Natural killer cell (primary cell): ENCODE results near the gene NEDD9. TPM values are rescaled to one million over a fixed set of nuclear protein-coding genes. Genes with fewer than 3 reads are reported as not detected.
A peak's percentile ranks its signal among the peaks of the same experiment; 100 is the strongest.

Source experiments
- ATAC-seq, 3 donors: fragments of 150-1000 bp in 2 of 3; fragments of 200-7000 bp in 1 of 3; cut with Tn5 transposase; 1 replicate in 1 of 3; 2 replicates in 2 of 3; pipeline ENCODE4 v1.10.0; 2021; ENCODE audit warnings: mild to moderate bottlenecking in 2 of 3, moderate library complexity in 2 of 3
- DNase-seq, 2 donors: peaks; one replicate each; pipeline versions ENCODE4 v3.0.0 to v3.0.0-alpha.2; 2013 to 2021; ENCODE audit warnings: mixed read lengths in 1 of 2
- H3K27ac ChIP-seq: one replicate; pipeline ENCODE4 v1.5.1; 2013; ENCODE audit warnings: mild to moderate bottlenecking, low read length
- H3K27me3 ChIP-seq: one replicate; pipeline ENCODE4 v1.6.1; 2013; ENCODE audit warnings: low read length; ENCODE audit not compliant: control insufficient read depth, insufficient read depth
- H3K36me3 ChIP-seq: one replicate; pipeline ENCODE4 v1.6.1; 2013; ENCODE audit warnings: low read length; ENCODE audit not compliant: control insufficient read depth, insufficient read depth
- H3K4me1 ChIP-seq: one replicate; pipeline ENCODE4 v1.6.1; 2013; ENCODE audit warnings: low read length; ENCODE audit not compliant: control insufficient read depth, insufficient read depth
- H3K4me3 ChIP-seq: one replicate; pipeline ENCODE4 v1.5.1; 2013; ENCODE audit warnings: low read length
- H3K9me3 ChIP-seq: one replicate; pipeline ENCODE4 v1.6.1; 2013; ENCODE audit warnings: low read length; ENCODE audit not compliant: control insufficient read depth, insufficient read depth
- H3K27ac Mint-ChIP-seq, 2 donors: one replicate each; pipeline ENCODE4 v1.8.0; 2022; ENCODE audit warnings: mild to moderate bottlenecking in 2 of 2, mixed read lengths in 2 of 2, moderate library complexity in 1 of 2
- H3K27me3 Mint-ChIP-seq, 2 donors: one replicate each; pipeline ENCODE4 v1.8.0; 2022; ENCODE audit warnings: low read depth in 2 of 2, mixed read lengths in 2 of 2
- H3K36me3 Mint-ChIP-seq: one replicate; pipeline ENCODE4 v1.8.0; 2022; ENCODE audit warnings: mixed read lengths
- H3K4me1 Mint-ChIP-seq, 2 donors: one replicate each; pipeline ENCODE4 v1.8.0; 2022; ENCODE audit warnings: mixed read lengths in 2 of 2
- H3K4me3 Mint-ChIP-seq: one replicate; pipeline ENCODE4 v1.8.0; 2022; ENCODE audit warnings: mild to moderate bottlenecking, moderate library complexity, mixed read lengths
- H3K9me3 Mint-ChIP-seq, 2 donors: one replicate each; pipeline ENCODE4 v1.8.0; 2022; ENCODE audit warnings: mixed read lengths in 2 of 2
- WGBS: methylation state at CpG from one replicate; pipeline ENCODE4 v1.1.7; 2013; ENCODE audit warnings: missing lambda C conversion rate; ENCODE audit not compliant: insufficient coverage; 5-methylcytosine and 5-hydroxymethylcytosine counted together
- intact Hi-C: fragments of 100-400 bp; cut with micrococcal nuclease; formaldehyde crosslinking; loops from one replicate; pipeline ENCODE4 v1.14.2; 2022
- total RNA-seq, 4 donors: library from RNA; stranded (reverse); fragments of 120-200 nt in 1 of 4; gene quantifications; one replicate each; pipeline versions ENCODE4 v1.2.3 to v1.2.4, GENCODE V29; 2013 to 2022
- TF ChIP-seq, protein P1 (sequence below): fragments of 200-600 bp; IDR thresholded peaks from one replicate; pipeline ENCODE4 v1.8.0; 2022; ENCODE audit warnings: antibody characterized with exemption

The NEDD9 gene, protein sequence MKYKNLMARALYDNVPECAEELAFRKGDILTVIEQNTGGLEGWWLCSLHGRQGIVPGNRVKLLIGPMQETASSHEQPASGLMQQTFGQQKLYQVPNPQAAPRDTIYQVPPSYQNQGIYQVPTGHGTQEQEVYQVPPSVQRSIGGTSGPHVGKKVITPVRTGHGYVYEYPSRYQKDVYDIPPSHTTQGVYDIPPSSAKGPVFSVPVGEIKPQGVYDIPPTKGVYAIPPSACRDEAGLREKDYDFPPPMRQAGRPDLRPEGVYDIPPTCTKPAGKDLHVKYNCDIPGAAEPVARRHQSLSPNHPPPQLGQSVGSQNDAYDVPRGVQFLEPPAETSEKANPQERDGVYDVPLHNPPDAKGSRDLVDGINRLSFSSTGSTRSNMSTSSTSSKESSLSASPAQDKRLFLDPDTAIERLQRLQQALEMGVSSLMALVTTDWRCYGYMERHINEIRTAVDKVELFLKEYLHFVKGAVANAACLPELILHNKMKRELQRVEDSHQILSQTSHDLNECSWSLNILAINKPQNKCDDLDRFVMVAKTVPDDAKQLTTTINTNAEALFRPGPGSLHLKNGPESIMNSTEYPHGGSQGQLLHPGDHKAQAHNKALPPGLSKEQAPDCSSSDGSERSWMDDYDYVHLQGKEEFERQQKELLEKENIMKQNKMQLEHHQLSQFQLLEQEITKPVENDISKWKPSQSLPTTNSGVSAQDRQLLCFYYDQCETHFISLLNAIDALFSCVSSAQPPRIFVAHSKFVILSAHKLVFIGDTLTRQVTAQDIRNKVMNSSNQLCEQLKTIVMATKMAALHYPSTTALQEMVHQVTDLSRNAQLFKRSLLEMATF
- total RNA-seq, result 100 to 1,000 TPM; 106 to 110 (median 107) TPM
- total RNA-seq (2013), result 128 TPM

DNA sequence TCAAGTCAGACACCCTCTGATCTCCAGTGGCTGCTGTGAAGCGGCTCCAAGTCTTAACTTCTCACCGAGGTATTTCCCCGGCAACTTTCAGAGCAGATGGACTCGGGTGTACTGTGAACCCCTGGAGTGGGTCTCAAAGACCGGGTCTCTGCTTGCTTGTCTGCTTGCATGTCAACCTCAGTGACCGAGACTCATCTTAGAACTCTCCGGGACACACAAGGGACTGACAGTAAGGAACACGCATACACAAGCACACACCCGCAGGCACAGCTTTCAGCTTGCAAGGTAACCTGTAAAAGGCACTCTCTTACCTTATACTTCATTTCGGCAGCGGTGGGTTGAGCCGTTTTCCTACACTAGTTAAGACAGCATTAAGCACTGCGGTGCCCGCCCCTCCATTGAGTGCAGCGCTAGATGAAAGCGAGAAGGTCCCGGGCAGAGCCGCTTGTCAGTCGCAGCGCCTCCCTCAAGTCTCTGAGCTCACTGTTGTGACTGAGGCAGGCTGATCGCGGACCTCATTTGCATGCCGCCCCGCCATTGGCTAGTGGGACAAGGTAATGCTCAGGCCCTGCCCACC is at the start of gene NEDD9:
Gene NEDD9 (minus strand): TSS at position 476 of the 577 bp plus-strand sequence. CDS start 153 bp downstream, at position 323.
- Mint-ChIP-seq H3K27me3 (no peaks in the 10 kb centered on the region), H3K4me3 (peak within 1 kb of the TSS; percentile 94), H3K36me3 (no peaks in the 10 kb centered on the region), H3K27ac (peak within 1 kb of the TSS; percentile 96 to 98), H3K4me1 (peaks cover 82 to 88% of the 10 kb centered on the region in 2 donors), H3K9me3 (no peaks in the 10 kb centered on the region)
- Histone ChIP-seq H3K27ac (peak within 1 kb of the TSS; percentile 95), H3K4me3 (peak within 1 kb of the TSS; percentile 59), H3K9me3 (no peaks in the 10 kb centered on the region), H3K4me1 (peaks cover 40% of the 10 kb centered on the region), H3K27me3 (no peaks in the 10 kb centered on the region), H3K36me3 (no peaks in the 10 kb centered on the region)
- ATAC-seq (peak; percentile 90 to 98 (median 94)), DNase-seq (peak; percentile 93 to 97)
- TF ChIP-seq, protein P1, sequence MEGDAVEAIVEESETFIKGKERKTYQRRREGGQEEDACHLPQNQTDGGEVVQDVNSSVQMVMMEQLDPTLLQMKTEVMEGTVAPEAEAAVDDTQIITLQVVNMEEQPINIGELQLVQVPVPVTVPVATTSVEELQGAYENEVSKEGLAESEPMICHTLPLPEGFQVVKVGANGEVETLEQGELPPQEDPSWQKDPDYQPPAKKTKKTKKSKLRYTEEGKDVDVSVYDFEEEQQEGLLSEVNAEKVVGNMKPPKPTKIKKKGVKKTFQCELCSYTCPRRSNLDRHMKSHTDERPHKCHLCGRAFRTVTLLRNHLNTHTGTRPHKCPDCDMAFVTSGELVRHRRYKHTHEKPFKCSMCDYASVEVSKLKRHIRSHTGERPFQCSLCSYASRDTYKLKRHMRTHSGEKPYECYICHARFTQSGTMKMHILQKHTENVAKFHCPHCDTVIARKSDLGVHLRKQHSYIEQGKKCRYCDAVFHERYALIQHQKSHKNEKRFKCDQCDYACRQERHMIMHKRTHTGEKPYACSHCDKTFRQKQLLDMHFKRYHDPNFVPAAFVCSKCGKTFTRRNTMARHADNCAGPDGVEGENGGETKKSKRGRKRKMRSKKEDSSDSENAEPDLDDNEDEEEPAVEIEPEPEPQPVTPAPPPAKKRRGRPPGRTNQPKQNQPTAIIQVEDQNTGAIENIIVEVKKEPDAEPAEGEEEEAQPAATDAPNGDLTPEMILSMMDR, result no peak
- WGBS, result under 1% methylated on average over 24 of the region's 24 CpGs
- intact Hi-C loops, result loop anchor here (1.0 to 10.0 kb wide), 9 partner anchors 8 to 537 kb away; partner anchors contain the start of genes C6orf52, PAK1IP1 and SMIM13

DNA sequence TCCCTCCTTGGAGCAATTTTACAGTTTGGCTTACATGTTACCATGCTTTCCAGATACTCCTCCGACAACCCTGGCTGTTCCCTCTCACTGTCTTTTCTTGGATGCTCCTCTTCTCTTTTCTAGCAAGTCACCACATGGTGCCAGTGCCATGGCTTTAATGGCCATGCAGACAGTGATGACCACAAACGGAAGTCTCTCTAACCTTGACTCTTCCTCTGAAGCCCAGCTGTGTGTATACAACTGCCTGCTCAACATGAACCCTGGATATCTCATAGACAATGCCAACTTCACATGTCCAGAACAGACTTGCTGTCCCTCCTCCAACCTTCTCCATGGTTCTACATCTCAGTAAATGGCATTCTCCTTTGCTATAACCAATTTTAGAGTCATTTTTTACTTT is 49.8 kb upstream of the NEDD9 start:
- Histone ChIP-seq H3K27me3 (no peaks in the 10 kb centered on the region), H3K27ac (no peak overlapping the region), H3K36me3 (peaks cover 4% of the 10 kb centered on the region), H3K4me3 (no peak overlapping the region), H3K9me3 (no peaks in the 10 kb centered on the region), H3K4me1 (peaks cover 9% of the 10 kb centered on the region)
- peaks cover 20 to 37% of the 10 kb centered on the region in 2 donors for H3K4me1 Mint-ChIP-seq
- H3K9me3 Mint-ChIP-seq, result no peaks in the 10 kb centered on the region
- 91% methylated on average over 2 of the region's 2 CpGs for WGBS
- TF ChIP-seq, protein P1, result no peak
- ATAC-seq (peak in 1 of 3 donors; percentile 54), DNase-seq (no peak)
- H3K27me3 Mint-ChIP-seq, result no peaks in the 10 kb centered on the region
- intact Hi-C loops, result no loop called here
- H3K4me3 Mint-ChIP-seq, result no peak overlapping the region
- H3K36me3 Mint-ChIP-seq, result no peaks in the 10 kb centered on the region
- H3K27ac Mint-ChIP-seq, result no peak overlapping the region

DNA sequence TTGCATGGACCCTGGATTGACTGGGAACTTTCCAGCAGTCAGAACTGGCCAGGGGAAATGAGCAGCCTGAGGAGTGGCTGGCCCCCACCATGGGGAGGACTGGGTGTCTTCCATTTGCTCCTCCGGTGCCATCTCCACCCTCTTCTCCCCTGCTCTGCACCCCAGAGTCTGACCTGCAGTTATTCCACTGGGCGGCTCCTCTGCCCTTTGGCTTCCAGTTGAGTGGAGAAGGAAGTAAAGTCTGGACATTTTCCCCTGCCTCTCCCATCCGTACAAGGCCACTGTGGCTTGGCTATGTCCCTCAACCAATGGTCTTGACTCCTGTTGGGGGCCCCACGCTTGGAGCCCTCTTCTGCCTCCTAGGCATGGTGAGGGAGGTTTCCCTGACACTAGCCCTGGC is 47.9 kb upstream of the NEDD9 start:
- H3K36me3 Mint-ChIP-seq, result no peaks in the 10 kb centered on the region
- intact Hi-C loops, result no loop called here
- peaks cover 38 to 53% of the 10 kb centered on the region in 2 donors for H3K4me1 Mint-ChIP-seq
- no peaks in the 10 kb centered on the region for H3K9me3 Mint-ChIP-seq
- Histone ChIP-seq H3K36me3 (peaks cover 3% of the 10 kb centered on the region), H3K9me3 (no peaks in the 10 kb centered on the region), H3K27ac (no peak overlapping the region), H3K27me3 (no peaks in the 10 kb centered on the region), H3K4me3 (no peak overlapping the region), H3K4me1 (peaks cover 17% of the 10 kb centered on the region)
- no peak overlapping the region for H3K27ac Mint-ChIP-seq
- no peaks in the 10 kb centered on the region for H3K27me3 Mint-ChIP-seq
- DNase-seq (no peak), ATAC-seq (no peak)
- TF ChIP-seq, protein P1, result no peak
- WGBS, result 100% methylated on average over 4 of the region's 4 CpGs
- H3K4me3 Mint-ChIP-seq, result no peak overlapping the region
